DLD1 (cell line): ENCODE data around the gene SUGP1.

Experiments used
- in situ Hi-C: cut with HindIII; loops from 2 replicates; pipeline ENCODE4 v1.10.0; 2017; ENCODE audit warnings: low sequenced_read_pairs

The SUGP1 gene

DNA sequence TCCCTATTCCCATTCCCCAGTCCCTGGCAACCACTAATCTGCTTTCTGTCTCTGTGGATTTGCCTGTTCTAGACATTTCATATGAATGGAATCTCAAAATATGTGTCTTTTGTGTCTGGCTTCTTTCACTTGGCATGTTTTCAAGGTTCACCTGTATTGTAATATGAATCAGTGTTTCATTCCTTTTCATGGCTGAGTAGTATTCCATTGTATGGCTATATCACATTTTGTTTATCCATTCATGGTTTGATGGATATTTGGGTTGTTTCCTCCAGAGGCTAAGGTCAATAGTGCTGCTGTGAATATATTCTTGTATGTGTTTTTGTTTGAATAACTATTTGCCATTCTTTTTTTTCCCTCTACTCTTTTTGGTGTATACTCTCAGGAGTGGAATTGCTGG is 84.1 kb downstream of the SUGP1 start:
- in situ Hi-C loops, result no loop called here

DNA sequence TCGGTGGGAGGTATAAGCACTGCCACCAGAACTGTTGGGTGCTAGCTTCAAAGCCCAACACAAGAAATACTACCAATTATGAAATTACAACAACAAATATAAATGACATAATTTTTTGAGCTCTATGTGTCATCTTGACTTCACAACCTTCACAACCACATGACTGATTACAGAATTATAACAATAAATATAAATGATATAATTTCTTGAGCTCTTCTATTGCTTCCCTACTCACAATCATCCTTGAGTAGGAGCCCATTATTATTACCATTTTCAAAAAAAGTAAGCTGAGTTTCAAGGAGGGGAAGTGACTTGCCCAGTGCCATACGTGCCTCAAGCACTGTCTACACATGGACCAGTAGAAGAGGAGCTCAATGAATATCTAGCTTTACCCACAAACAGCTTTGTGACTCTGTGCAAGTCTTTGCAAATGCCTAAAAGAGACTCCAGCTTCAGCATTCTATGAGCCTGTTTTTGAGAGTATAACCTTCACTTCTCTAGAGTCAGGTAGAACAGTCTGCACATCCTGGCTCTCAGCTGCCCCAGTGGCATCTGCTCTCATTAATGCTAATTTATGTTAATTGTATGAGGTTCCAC is 86.0 kb downstream of the SUGP1 start:
- in situ Hi-C loops, result no loop called here

DNA sequence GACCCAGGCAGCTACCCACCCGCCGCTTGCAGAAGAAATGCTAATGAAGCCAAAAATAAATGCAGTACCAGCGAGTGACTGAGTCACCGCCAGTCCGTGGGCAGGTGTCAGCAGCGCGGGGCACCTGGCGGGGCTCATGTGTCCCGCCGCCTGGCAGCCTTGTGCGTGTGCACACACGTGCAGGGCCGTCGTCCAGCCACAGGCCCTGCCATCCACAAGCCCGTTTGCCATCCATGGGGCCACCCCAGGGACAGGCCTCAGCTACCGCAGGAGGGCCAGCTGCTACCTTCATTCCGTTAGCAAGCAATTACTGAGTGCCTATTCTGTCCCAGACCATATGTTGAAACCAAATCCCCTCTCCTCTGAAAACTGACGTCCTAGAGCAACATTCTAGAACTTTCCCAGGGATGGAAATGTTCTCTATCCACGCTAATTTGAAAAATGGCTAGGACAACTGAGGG is 88.0 kb downstream of the SUGP1 start:
- in situ Hi-C loops, result no loop called here

DNA sequence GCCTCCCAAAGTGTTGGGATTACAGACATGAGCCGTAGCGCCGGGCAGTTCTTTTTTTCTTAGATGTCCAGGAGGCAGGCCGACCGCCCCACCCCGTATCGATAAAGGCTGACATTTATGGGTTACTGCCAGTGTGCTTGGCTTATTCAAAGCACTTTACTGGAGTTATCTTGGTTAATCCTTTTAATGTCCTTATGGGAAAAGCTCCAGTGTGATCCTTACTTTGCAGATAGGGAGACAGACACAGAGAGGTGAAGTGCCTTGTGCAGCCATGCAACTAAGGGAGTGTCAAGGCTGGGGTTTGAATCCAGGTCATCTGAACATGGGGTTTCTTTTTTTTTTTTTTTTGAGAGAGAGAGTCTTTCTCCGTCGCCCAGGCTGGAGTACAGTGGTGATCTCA is 89.3 kb downstream of the SUGP1 start:
- in situ Hi-C loops, result no loop called here

DNA sequence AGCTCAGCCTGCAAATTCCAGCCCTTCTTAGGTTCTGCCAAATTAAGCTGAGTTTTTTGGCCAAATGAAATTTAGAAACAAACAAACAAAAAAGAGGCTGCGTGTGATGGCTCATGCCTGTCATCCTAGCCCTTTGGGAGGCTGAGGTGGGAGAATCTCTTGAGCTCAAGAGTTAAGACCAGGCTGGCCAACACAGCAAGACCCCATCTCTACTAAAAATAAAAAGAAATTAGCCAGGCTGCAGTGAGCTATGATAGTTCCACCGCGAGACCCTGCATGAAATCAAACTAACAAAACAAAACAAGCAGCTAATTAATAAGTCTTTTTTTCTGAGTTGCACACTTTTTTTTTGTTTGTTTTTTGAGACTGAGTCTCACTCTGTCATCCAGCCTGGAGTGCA is 90.6 kb downstream of the SUGP1 start:
- in situ Hi-C loops, result no loop called here

DNA sequence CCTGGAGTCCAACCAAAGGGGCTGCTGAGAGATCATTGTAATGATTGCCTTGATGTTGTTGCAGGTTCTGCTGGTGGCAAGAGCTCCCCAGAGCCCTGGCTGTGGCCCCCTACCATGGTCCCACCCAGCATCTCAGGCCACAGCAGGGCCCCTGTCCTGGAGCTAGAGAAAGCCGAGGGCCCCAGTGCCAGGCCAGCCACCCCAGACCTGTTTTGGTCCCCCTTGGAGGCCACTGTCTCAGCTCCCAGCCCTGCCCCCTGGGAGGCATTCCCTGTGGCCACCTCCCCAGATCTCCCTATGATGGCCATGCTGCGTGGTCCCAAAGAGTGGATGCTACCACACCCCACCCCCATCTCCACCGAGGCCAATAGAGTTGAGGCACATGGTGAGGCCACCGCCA is 93.1 kb downstream of the SUGP1 start:
- in situ Hi-C loops, result no loop called here

DNA sequence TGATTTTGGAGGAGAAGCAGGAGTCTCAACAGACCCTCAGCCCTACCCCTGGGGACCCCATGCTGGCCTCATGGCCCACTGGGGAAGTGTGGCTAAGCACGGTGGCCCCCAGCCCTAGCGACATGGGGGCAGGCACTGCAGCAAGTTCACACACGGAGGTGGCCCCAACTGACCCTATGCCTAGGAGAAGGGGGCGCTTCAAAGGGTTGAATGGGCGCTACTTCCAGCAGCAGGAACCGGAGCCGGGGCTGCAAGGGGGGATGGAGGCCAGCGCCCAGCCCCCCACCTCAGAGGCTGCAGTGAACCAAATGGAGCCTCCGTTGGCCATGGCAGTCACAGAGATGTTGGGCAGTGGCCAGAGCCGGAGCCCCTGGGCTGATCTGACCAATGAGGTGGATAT is 93.6 kb downstream of the SUGP1 start:
- in situ Hi-C loops, result no loop called here

DNA sequence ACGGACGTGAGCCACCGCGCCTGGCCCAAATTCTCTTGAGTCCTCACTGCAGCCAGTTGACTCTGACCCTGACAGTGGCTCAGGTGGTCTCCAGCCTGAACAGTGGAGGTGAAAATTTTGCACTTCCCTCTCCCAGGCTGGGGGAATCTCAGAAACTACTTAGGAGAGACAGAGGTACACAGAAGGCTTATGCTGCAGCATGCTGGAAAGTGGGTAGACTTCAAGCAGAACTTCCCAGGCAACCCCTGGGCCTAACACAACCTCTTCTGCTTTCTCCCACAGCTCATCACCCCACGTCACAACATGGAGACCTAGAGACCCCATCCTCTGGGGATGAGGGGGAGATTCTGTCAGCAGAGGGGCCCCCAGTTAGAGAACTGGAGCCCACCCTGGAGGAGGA is 94.1 kb downstream of the SUGP1 start:
- in situ Hi-C loops, result no loop called here
